ENCODE measurements around the gene TMEM61.
A peak's percentile ranks its signal among the peaks of the same experiment; 100 is the strongest.

TMEM61 gene

DNA sequence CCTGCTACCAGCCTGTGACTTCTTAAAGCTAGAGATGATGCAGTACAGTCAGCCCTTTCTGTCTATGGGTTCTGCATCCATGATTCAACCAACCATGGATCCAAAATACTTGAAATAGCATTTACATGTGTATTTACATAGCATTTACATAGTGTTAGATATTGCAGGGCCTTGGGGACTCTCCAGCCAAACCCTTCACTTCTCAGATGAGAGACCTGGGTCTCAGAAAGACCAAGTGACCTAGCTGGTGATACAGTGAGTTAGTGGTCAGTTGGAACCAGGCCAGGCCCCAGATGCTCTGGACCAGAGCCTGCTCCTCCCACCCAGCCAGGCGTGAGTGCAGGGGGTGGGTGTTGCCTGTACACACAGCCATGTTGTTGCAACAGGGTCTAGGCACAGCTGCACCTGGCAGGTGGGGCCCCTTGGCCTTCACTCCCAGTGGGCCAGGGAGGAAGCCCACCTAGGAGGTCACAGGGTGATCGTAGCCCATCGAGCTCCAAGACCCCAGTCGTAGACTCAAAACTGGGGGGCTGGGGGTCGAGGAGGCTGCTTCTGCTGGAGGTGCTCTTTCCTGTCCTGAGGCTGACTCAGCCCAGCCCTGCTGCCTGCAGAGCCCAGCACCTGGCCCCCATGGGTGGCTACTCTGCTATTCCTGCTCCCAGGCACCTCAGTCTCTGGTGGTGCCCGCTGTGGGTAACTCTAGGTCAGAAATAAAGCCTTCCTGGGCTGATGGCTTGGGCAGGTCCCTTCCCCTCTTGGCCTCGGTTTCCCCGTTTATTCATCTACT lies 7.7 kb downstream of the TMEM61 start:
- TF ChIP-seq, protein P1, sequence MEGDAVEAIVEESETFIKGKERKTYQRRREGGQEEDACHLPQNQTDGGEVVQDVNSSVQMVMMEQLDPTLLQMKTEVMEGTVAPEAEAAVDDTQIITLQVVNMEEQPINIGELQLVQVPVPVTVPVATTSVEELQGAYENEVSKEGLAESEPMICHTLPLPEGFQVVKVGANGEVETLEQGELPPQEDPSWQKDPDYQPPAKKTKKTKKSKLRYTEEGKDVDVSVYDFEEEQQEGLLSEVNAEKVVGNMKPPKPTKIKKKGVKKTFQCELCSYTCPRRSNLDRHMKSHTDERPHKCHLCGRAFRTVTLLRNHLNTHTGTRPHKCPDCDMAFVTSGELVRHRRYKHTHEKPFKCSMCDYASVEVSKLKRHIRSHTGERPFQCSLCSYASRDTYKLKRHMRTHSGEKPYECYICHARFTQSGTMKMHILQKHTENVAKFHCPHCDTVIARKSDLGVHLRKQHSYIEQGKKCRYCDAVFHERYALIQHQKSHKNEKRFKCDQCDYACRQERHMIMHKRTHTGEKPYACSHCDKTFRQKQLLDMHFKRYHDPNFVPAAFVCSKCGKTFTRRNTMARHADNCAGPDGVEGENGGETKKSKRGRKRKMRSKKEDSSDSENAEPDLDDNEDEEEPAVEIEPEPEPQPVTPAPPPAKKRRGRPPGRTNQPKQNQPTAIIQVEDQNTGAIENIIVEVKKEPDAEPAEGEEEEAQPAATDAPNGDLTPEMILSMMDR (IDR thresholded peaks at IDR 0.05; ENCODE audit: poor library complexity, severe bottlenecking), result no peak
- DNase-seq (ENCODE audit: low spot score), result no peak
- no peak for ATAC-seq (ENCODE audit: low read depth)
- Histone ChIP-seq H3K27ac (ENCODE audit: poor library complexity, severe bottlenecking) (peak overlapping the region; percentile 8), H3K27me3 (ENCODE audit: insufficient read depth, poor library complexity, severe bottlenecking) (no peaks in the 10 kb centered on the region), H3K4me1 (ENCODE audit: insufficient read depth, poor library complexity, severe bottlenecking) (no peaks in the 10 kb centered on the region), H3K9me3 (ENCODE audit: severe bottlenecking) (no peaks in the 10 kb centered on the region), H3K36me3 (ENCODE audit: low read depth) (no peaks in the 10 kb centered on the region), H3K4me3 (ENCODE audit: severe bottlenecking) (no peak overlapping the region)

DNA sequence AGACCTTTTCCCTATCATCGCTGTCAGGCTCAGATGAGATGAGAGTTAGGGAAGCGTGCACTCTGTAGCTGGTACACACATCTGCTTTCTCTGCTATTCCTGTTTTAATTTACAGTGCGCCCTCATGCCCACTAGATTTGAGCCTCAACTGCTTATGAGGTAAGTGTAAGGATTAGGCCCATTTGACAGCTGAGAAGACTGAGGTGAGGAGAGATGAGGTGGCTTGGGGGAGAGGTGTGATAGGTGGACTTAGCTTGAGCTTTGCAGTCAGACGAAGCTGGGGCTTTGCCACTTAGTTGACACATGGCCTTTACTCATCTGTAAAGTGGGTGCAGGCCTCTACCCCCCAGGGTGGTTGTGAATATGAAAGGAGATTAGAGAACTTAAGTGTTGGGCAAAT lies 8.5 kb downstream of the TMEM61 start:
- TF ChIP-seq, protein P1 (IDR thresholded peaks at IDR 0.05; ENCODE audit: poor library complexity, severe bottlenecking), result no peak
- ATAC-seq (ENCODE audit: low read depth), result no peak
- no peaks in the 10 kb centered on the region for H3K9me3 ChIP-seq (ENCODE audit: severe bottlenecking)
- H3K4me3 ChIP-seq (ENCODE audit: severe bottlenecking), result no peak overlapping the region
- H3K27me3 ChIP-seq (ENCODE audit: insufficient read depth, poor library complexity, severe bottlenecking), result no peaks in the 10 kb centered on the region
- no peak overlapping the region for H3K27ac ChIP-seq (ENCODE audit: poor library complexity, severe bottlenecking)
- no peaks in the 10 kb centered on the region for H3K36me3 ChIP-seq (ENCODE audit: low read depth)
- DNase-seq (ENCODE audit: low spot score), result peak; percentile 13
- H3K4me1 ChIP-seq (ENCODE audit: insufficient read depth, poor library complexity, severe bottlenecking), result no peaks in the 10 kb centered on the region

DNA sequence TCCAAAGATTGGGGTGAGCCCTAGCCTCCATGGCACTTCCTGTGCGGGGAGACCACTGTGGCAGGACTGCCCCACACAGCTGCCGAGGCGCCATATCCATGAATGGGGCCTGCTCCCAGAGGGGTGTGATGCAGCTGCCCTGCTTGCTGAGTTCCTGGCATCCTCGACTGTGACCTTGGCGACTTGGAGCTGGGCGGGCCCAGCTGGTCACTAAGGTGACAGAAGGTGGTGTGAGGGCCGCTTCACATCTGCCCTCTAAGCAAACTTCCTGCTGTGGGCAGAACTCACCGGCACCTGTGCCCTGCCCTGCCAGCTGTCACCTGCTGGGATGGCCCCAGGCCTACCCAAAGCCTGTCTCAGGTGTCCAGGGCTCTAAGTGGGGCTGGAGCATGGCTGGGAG lies 9.0 kb downstream of the TMEM61 start:
- H3K36me3 ChIP-seq (ENCODE audit: low read depth), result no peaks in the 10 kb centered on the region
- TF ChIP-seq, protein P1 (IDR thresholded peaks at IDR 0.05; ENCODE audit: poor library complexity, severe bottlenecking), result no peak
- no peak for ATAC-seq (ENCODE audit: low read depth)
- DNase-seq (ENCODE audit: low spot score), result peak; percentile 34
- no peak overlapping the region for H3K27ac ChIP-seq (ENCODE audit: poor library complexity, severe bottlenecking)
- no peak overlapping the region for H3K4me3 ChIP-seq (ENCODE audit: severe bottlenecking)
- H3K27me3 ChIP-seq (ENCODE audit: insufficient read depth, poor library complexity, severe bottlenecking), result no peaks in the 10 kb centered on the region
- H3K4me1 ChIP-seq (ENCODE audit: insufficient read depth, poor library complexity, severe bottlenecking), result no peaks in the 10 kb centered on the region
- no peaks in the 10 kb centered on the region for H3K9me3 ChIP-seq (ENCODE audit: severe bottlenecking)

DNA sequence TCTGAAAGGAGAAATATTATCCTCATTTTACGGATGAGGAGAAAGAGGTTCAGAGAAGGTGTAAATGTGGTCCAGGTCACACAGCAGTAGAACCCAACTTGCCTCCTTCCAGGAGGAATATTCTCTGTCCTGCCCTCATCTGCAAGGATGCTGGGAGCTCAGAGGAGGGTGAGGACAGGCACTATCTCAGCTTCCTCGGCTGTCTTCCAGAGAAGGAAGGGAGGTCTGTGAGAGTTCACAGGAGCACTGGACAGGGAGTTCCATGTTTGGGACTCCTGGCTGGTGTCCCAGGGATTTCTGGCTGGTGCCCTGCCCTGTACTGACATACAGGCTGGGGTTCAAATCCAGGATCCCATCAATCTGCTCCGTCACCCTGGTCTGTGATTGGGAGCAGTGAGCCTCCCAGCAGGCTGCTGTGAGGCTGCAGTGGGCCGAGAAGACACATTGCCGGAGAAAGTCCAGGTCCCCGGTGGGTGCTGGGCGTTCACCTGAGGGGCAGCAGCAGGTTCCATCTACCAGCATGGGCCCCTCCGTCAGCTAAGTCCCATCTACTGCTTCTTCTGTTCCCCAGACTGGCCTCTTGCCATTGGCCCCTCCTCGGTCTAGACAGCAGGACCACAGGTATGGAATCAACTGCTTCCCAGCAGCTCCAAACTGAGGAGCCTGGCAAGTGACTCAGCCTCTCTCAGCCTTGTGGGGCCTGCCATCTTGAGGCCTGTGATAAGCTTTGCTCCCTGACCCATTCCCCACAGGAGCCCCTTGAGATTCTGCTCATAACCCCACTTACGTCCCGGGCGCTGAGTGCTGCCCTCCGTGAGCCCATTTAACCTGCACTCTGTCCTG lies 9.8 kb downstream of the TMEM61 start:
- no peaks in the 10 kb centered on the region for H3K27me3 ChIP-seq (ENCODE audit: insufficient read depth, poor library complexity, severe bottlenecking)
- H3K36me3 ChIP-seq (ENCODE audit: low read depth), result no peaks in the 10 kb centered on the region
- TF ChIP-seq, protein P1 (IDR thresholded peaks at IDR 0.05; ENCODE audit: poor library complexity, severe bottlenecking), result peak; percentile 7
- ATAC-seq (ENCODE audit: low read depth), result peak; percentile 50; the same call in 2 of the 3 replicates
- H3K27ac ChIP-seq (ENCODE audit: poor library complexity, severe bottlenecking), result no peak overlapping the region
- peak; percentile 26 for DNase-seq (ENCODE audit: low spot score)
- no peak overlapping the region for H3K4me3 ChIP-seq (ENCODE audit: severe bottlenecking)
- H3K4me1 ChIP-seq (ENCODE audit: insufficient read depth, poor library complexity, severe bottlenecking), result no peaks in the 10 kb centered on the region
- H3K9me3 ChIP-seq (ENCODE audit: severe bottlenecking), result no peaks in the 10 kb centered on the region

All from RWPE2 (cell line).